Hepatocyte (in vitro differentiated cells): ENCODE results near the gene CASP2. TPM values are rescaled to one million over a fixed set of nuclear protein-coding genes. Genes with fewer than 3 reads are reported as not detected.

ENCODE experiments used
- DNase-seq: peaks from one replicate; pipeline ENCODE4 v3.0.0-alpha.2; 2016; ENCODE audit warnings: low spot score
- H2AFZ ChIP-seq: fragments of 200-600 bp; sonication (generic); 2 replicates; pipeline ENCODE4 v1.6.0; 2016; ENCODE audit warnings: antibody characterized with exemption, mild to moderate bottlenecking
- H3K27ac ChIP-seq: fragments of 200-600 bp; sonication (generic); 2 replicates; pipeline ENCODE4 v1.5.1; 2016; ENCODE audit warnings: mild to moderate bottlenecking
- H3K27me3 ChIP-seq: fragments of 200-600 bp; sonication (generic); 2 replicates; pipeline ENCODE4 v1.6.1; 2016
- H3K36me3 ChIP-seq: fragments of 200-600 bp; sonication (generic); replicated peaks from 2 replicates; pipeline ENCODE4 v1.5.1; 2016; ENCODE audit warnings: low read depth; ENCODE audit not compliant: insufficient read depth
- H3K4me1 ChIP-seq: fragments of 200-600 bp; sonication (generic); 2 replicates; pipeline ENCODE4 v1.5.1; 2016; ENCODE audit warnings: mild to moderate bottlenecking, moderate library complexity; ENCODE audit not compliant: insufficient read depth
- H3K4me2 ChIP-seq: fragments of 200-600 bp; sonication (generic); 2 replicates; pipeline ENCODE4 v1.6.0; 2016
- H3K4me3 ChIP-seq: fragments of 200-600 bp; sonication (generic); 2 replicates; pipeline ENCODE4 v1.5.1; 2016; ENCODE audit warnings: mild to moderate bottlenecking
- H3K79me2 ChIP-seq: fragments of 200-600 bp; sonication (generic); 2 replicates; pipeline ENCODE4 v1.6.0; 2017; ENCODE audit warnings: mild to moderate bottlenecking
- H3K9me2 ChIP-seq: fragments of 200-600 bp; sonication (generic); replicated peaks from 2 replicates; pipeline ENCODE4 v1.6.0; 2017; ENCODE audit warnings: mild to moderate bottlenecking; ENCODE audit not compliant: insufficient read depth
- H3K9me3 ChIP-seq: fragments of 200-600 bp; sonication (generic); 2 replicates; pipeline ENCODE4 v1.5.1; 2016; ENCODE audit warnings: low read depth, mild to moderate bottlenecking
- H4K20me1 ChIP-seq: fragments of 200-600 bp; sonication (generic); 2 replicates; pipeline ENCODE4 v1.6.0; 2016; ENCODE audit warnings: mild to moderate bottlenecking; ENCODE audit not compliant: insufficient read depth, poor library complexity, severe bottlenecking
- CTCF ChIP-seq: fragments of 200-600 bp; sonication (generic); IDR thresholded peaks from 2 replicates; pipeline ENCODE4 v1.5.1; 2016; ENCODE audit warnings: antibody characterized with exemption, mild to moderate bottlenecking; ENCODE audit not compliant: poor library complexity
- EZH2 ChIP-seq: fragments of 200-600 bp; sonication (generic); IDR thresholded peaks from 2 replicates; pipeline ENCODE4 v1.6.1; 2016; ENCODE audit warnings: antibody characterized with exemption, mild to moderate bottlenecking, borderline replicate concordance
- EZH2phosphoT487 ChIP-seq: fragments of 200-600 bp; sonication (generic); IDR thresholded peaks from one replicate; pipeline ENCODE4 v1.6.1; 2018; ENCODE audit warnings: antibody characterized with exemption, mild to moderate bottlenecking, low read depth, moderate library complexity; ENCODE audit not compliant: unreplicated experiment, severe bottlenecking
- WGBS: methylation state at CpG from one replicate; pipeline ENCODE4 v1.1.6; 2016; ENCODE audit warnings: low lambda C conversion rate; ENCODE audit errors: missing lambda C conversion rate; 5-methylcytosine and 5-hydroxymethylcytosine counted together
- polyA plus RNA-seq: library from polyadenylated mRNA; unstranded; fragments of >200 nt; fragmentation: Nextera tagmentation; extraction: Ambion mirVana; gene quantifications from 2 replicates; pipeline ENCODE4 v1.2.1, GENCODE V29; 2016
- total RNA-seq: library from RNA; depleted of rRNA; stranded (reverse); fragments of >200 nt; gene quantifications from 2 replicates; pipeline ENCODE4 v1.2.3, GENCODE V29; 2014

The CASP2 gene
- total and polyA plus RNA-seq, 2 experiments from 2014 or later = 8.5 to 11.9 TPM

DNA sequence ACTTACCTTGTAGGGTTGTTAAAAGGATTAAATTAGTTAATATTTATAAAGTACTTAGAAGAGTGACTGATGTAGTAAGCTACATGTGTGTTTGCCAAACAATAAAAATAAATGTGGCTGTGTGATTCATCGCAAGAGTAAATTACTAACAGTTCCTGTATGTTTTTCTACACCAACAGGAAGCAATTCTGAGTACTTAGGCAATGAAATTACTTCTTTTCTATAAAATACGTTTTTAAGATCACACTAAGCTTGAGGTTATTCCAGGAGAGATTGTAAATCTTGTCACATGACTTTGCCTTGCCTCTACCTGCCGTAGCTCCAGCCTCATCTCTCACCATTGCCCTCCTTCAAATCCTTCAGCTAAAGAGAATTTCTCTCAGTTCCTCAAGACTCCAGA lies 43.0 kb upstream of the CASP2 start:
- Histone ChIP-seq H2AFZ (no peak overlapping the region), H3K27me3 (no peaks in the 10 kb centered on the region), H3K27ac (peak overlapping the region; percentile 56), H3K4me1 (peaks cover 12% of the 10 kb centered on the region), H3K4me2 (no peak overlapping the region), H3K79me2 (no peaks in the 10 kb centered on the region), H3K9me2 (no peaks in the 10 kb centered on the region), H3K9me3 (no peaks in the 10 kb centered on the region), H3K36me3 (no peaks in the 10 kb centered on the region), H4K20me1 (no peaks in the 10 kb centered on the region), H3K4me3 (no peak overlapping the region)
- WGBS = 49% methylated on average over 3 of the region's 3 CpGs
- TF ChIP-seq CTCF = no peak
- TF ChIP-seq EZH2phosphoT487 = no peak
- no peak for TF ChIP-seq EZH2
- peak; percentile 17 for DNase-seq

DNA sequence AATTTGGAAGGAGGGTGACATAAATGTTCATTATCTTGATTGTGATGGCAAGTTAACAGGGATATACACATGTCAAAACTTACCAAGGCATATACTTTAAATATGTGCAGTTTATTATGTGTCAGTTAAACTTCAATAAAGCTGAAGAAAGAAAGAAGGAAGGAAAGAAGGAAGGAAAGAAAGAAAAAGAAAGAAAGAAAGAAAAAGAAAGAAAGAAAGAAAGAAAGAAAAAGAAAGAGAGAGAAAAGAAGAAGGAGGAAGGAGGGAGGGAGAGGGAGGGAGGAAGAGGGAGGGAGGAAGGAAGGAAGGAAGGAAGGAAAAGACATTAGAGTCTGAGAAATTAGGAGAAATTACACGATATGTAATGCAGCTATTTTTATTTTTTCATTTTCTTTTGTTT lies 40.8 kb upstream of the CASP2 start:
- H3K27ac ChIP-seq = no peak overlapping the region
- H3K4me3 ChIP-seq = no peak overlapping the region
- no peaks in the 10 kb centered on the region for H3K27me3 ChIP-seq
- no peaks in the 10 kb centered on the region for H3K36me3 ChIP-seq
- H2AFZ ChIP-seq = no peak overlapping the region
- H3K9me2 ChIP-seq = no peaks in the 10 kb centered on the region
- H3K9me3 ChIP-seq = no peaks in the 10 kb centered on the region
- H3K4me2 ChIP-seq = no peak overlapping the region
- H4K20me1 ChIP-seq = no peaks in the 10 kb centered on the region
- DNase-seq = no peak
- TF ChIP-seq CTCF (no peak), EZH2 (no peak), EZH2phosphoT487 (no peak)
- no peaks in the 10 kb centered on the region for H3K79me2 ChIP-seq
- peaks cover 10% of the 10 kb centered on the region for H3K4me1 ChIP-seq
- 79% methylated on average over 1 of the region's 1 CpG for WGBS

- DNase-seq = peak; percentile 64
- H3K9me2 ChIP-seq = no peaks in the 10 kb centered on the region
- H3K79me2 ChIP-seq = no peaks in the 10 kb centered on the region
- no peaks in the 10 kb centered on the region for H4K20me1 ChIP-seq
- no peak for TF ChIP-seq CTCF
- no peak for TF ChIP-seq EZH2phosphoT487
- no peak for TF ChIP-seq EZH2
- H3K4me3 ChIP-seq = no peak overlapping the region
- peak overlapping the region; percentile 24 for H3K27ac ChIP-seq
- peaks cover 10% of the 10 kb centered on the region for H3K4me1 ChIP-seq
- WGBS = 51% methylated on average over 2 of the region's 2 CpGs
- H3K4me2 ChIP-seq = no peak overlapping the region
- no peak overlapping the region for H2AFZ ChIP-seq
- no peaks in the 10 kb centered on the region for H3K9me3 ChIP-seq
- H3K27me3 ChIP-seq = no peaks in the 10 kb centered on the region
- H3K36me3 ChIP-seq = no peaks in the 10 kb centered on the region
These were observed 39.3 kb upstream of the CASP2 start for GRCh38 chr7:143248761-143249354.

- Histone ChIP-seq H3K9me3 (no peaks in the 10 kb centered on the region), H3K4me1 (peaks cover 10% of the 10 kb centered on the region), H3K27me3 (no peaks in the 10 kb centered on the region), H3K4me2 (no peak overlapping the region), H3K4me3 (no peak overlapping the region), H3K27ac (no peak overlapping the region), H3K36me3 (no peaks in the 10 kb centered on the region), H3K79me2 (no peaks in the 10 kb centered on the region), H4K20me1 (no peaks in the 10 kb centered on the region), H3K9me2 (no peaks in the 10 kb centered on the region), H2AFZ (no peak overlapping the region)
- no peak for DNase-seq
- TF ChIP-seq CTCF = no peak
- no peak for TF ChIP-seq EZH2
- TF ChIP-seq EZH2phosphoT487 = no peak
These were observed 38.0 kb upstream of the CASP2 start for GRCh38 chr7:143250199-143250598.
